Measurements from ENCODE around the gene ANGPTL8.

- TF ChIP-seq POLR2A (IDR thresholded peaks at IDR 0.05) = no peak
- no peak for TF ChIP-seq EP300 (IDR thresholded peaks at IDR 0.05)
Observed at GRCh38 chr19:11290256-11290655, 50.8 kb downstream of the ANGPTL8 start.

Data from gastroesophageal sphincter (tissue), 2 donors.